Skeletal muscle tissue (tissue), 4 donors: ENCODE results near the gene SLC25A41. TPM values are rescaled to one million over a fixed set of nuclear protein-coding genes. Genes with fewer than 3 reads are reported as not detected.

Source experiments
- H3K27ac ChIP-seq: one replicate; pipeline ENCODE4 v1.7.0; 2013; ENCODE audit warnings: mild to moderate bottlenecking, low read depth, low read length, inconsistent platforms
- H3K27me3 ChIP-seq, 3 donors: one replicate each; pipeline ENCODE4 v1.7.0; 2013; ENCODE audit warnings: low read length in 3 of 3; ENCODE audit not compliant: control insufficient read depth in 3 of 3, insufficient read depth in 3 of 3
- H3K36me3 ChIP-seq, 3 donors: one replicate each; pipeline ENCODE4 v1.7.0; 2013; ENCODE audit warnings: low read length in 3 of 3; ENCODE audit not compliant: control insufficient read depth in 3 of 3, insufficient read depth in 3 of 3
- H3K4me1 ChIP-seq, 3 donors: one replicate each; pipeline ENCODE4 v1.7.0; 2013; ENCODE audit warnings: low read length in 3 of 3, mild to moderate bottlenecking in 3 of 3; ENCODE audit not compliant: control insufficient read depth in 3 of 3, insufficient read depth in 3 of 3
- H3K4me3 ChIP-seq, 3 donors: one replicate each; pipeline ENCODE4 v1.7.0; 2013; ENCODE audit warnings: low read length in 3 of 3
- H3K9ac ChIP-seq, 3 donors: one replicate each; pipeline ENCODE4 v1.7.0; 2013; ENCODE audit warnings: low read length in 3 of 3, mild to moderate bottlenecking in 3 of 3, moderate library complexity in 2 of 3, low read depth in 1 of 3
- H3K9me3 ChIP-seq, 3 donors: one replicate each; pipeline ENCODE4 v1.7.0; 2013; ENCODE audit warnings: low read length in 3 of 3; ENCODE audit not compliant: control insufficient read depth in 3 of 3
- total RNA-seq: library from RNA; depleted of rRNA; stranded (reverse); fragments of >200 nt; gene quantifications from one replicate; pipeline ENCODE4 v1.2.3, GENCODE V29; 2014
- donor health status: Osteomylitis.

The SLC25A41 gene
- total RNA-seq, 1 donor from 2014 or later: 0.52 TPM

DNA sequence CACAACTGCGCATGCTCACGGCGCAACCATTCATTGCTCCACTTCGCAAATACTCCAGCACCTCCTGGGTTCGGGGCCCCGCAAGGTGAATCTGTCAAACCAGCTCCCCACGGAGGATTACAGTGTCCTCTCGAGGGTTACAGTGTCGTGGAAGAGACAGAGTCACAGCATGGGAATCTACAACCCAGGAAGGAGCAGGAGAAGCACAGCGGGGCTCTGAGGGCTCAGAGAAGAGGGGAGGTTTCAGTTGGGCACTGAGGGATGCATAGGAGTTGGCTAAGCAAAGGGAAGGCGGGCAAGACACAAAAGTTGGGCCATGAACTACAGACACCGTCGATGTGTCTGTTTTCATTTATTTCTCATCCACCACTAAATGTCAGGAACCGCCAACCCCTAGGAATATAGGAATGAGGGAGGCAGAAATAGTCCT lies 39.6 kb downstream of the SLC25A41 start:
- peaks cover 7 to 10% (median 9%) of the 10 kb centered on the region in 3 donors for H3K36me3 ChIP-seq
- H3K4me1 ChIP-seq: peaks cover 14 to 15% (median 15%) of the 10 kb centered on the region in 3 donors
- H3K9ac ChIP-seq: peak overlapping the region; percentile 87 to 94 (median 88)
- peak overlapping the region; percentile 88 to 94 (median 93) for H3K4me3 ChIP-seq
- no peaks in the 10 kb centered on the region for H3K9me3 ChIP-seq
- no peaks in the 10 kb centered on the region for H3K27me3 ChIP-seq
- peak overlapping the region; percentile 91 for H3K27ac ChIP-seq

DNA sequence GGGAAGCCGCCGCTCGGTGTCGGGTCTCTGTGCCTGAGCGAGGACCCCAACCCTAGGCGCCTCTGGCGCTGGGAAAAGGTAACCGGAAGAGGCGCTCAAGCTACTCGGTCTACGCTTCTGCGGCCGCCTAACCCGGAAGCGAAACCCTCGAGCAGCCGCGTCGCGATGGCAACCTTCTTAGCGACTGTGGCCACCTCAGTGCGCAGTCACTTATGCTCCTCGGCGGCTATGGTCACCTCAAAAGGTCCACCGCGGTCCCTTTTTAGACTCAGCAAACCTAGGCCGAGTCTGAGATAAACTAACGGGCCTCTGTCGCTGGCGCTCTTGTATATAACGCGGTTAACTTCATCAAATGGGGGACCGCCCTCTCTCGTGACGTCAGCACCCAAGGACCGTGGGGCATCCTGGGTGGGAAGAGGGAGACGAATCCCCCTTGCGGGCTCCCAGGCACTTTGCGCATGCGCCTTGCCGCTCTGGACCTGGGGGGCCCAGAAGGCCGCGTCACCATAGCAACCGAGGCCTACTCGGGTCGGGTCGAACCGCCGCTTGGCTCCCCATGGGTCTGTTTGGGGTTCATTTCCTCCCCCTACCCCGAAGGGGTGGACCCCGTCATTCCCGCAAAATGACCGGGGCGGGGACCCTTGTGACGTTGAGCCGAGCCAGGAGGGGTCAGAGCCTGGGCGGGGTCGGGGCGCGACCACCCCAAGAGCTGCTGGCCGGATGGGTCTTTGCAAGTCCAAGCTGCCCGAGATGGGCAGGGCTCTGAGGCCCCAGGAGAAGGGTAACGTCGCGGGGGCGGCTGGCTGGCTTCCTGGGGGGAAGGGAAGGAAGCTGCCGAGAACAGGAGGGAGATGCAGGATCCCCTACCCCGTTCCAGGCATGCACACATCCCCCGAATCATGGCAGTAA lies 40.2 kb downstream of the SLC25A41 start, which contains the start of gene GTF2F1:
Gene GTF2F1 (minus strand): TSS at position 91 of the 909 bp plus-strand sequence. CDS start 169 bp downstream, outside the sequence.
- peaks cover 14 to 15% (median 15%) of the 10 kb centered on the region in 3 donors for H3K4me1 ChIP-seq
- peaks cover 11 to 16% (median 15%) of the 10 kb centered on the region in 3 donors for H3K36me3 ChIP-seq
- H3K4me3 ChIP-seq: peak within 1 kb of the TSS; percentile 88 to 94 (median 93)
- H3K27me3 ChIP-seq: no peaks in the 10 kb centered on the region
- H3K27ac ChIP-seq: peak within 1 kb of the TSS; percentile 91
- peak within 1 kb of the TSS; percentile 87 to 94 (median 88) for H3K9ac ChIP-seq
- no peaks in the 10 kb centered on the region for H3K9me3 ChIP-seq

DNA sequence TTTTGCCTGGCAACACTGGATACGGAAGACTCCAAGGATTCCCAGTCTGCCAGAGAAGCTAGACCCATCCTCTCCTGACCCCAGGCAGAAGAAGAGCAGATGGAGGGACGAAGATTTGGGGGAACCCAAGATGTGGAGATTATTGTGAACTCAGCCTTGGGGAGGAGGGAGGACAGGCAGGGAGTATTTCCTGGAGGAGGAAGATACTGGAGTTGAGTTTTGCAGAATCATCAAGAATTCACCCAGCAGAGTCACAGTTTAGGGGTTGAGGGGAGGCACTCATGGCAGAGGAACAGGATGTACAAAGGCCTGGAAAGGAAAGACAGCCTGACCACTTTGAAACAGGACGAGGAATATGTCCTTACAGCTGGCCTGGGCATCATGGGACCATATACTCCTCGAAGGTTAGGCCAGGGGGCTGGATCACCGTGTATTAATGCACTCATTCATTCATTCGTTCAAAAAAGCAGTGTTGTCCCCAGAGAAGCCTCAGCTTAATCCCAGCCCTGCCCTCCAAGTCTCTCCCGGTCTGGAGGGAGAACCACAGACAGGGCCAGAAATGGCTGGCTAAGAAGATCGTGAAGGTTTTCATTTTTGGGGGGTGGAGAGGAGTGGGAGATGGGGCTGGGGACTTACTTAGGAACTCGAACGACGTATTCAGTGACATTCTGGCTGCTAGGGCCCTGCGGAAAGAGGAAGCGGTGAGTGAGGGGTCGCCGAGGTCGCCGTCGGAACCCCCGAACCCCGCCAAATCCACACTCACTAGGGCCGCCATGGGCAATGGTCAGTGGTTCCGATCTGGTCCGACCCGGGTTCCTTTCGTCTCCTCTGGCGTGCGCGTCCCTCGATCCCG lies 41.1 kb downstream of the SLC25A41 start:
- no peaks in the 10 kb centered on the region for H3K27me3 ChIP-seq
- peaks cover 16 to 23% (median 23%) of the 10 kb centered on the region in 3 donors for H3K36me3 ChIP-seq
- peak overlapping the region; percentile 88 to 94 (median 93) for H3K4me3 ChIP-seq
- no peaks in the 10 kb centered on the region for H3K9me3 ChIP-seq
- peak overlapping the region; percentile 91 for H3K27ac ChIP-seq
- H3K4me1 ChIP-seq: peaks cover 14 to 15% (median 15%) of the 10 kb centered on the region in 3 donors
- H3K9ac ChIP-seq: peak overlapping the region; percentile 87 to 94 (median 88)

DNA sequence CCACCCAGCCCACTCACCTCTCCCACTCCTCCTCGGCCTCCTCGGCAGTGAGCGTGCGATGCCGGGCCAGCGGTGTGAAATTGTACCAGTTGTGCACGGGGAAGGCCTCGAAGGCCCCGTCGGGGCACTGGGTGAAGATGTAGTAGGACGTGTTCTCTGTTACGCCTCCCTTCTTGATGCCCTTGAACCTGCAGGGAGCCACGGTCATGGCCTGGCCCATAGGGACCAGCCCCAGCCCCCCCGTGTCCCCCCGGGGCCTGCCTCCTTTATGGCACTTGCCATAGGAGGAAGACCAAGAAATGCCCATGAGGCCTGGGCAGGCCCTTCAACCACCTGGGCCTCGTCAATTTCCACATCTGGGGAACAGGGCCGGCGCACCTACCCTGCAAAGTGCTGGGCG lies 46.2 kb downstream of the SLC25A41 start:
- no peaks in the 10 kb centered on the region for H3K9me3 ChIP-seq
- peaks cover 39 to 50% (median 42%) of the 10 kb centered on the region in 3 donors for H3K36me3 ChIP-seq
- H3K4me3 ChIP-seq: no peak overlapping the region
- H3K9ac ChIP-seq: no peak overlapping the region
- H3K4me1 ChIP-seq: peaks cover 4 to 6% (median 4%) of the 10 kb centered on the region in 3 donors
- no peak overlapping the region for H3K27ac ChIP-seq
- H3K27me3 ChIP-seq: no peaks in the 10 kb centered on the region

DNA sequence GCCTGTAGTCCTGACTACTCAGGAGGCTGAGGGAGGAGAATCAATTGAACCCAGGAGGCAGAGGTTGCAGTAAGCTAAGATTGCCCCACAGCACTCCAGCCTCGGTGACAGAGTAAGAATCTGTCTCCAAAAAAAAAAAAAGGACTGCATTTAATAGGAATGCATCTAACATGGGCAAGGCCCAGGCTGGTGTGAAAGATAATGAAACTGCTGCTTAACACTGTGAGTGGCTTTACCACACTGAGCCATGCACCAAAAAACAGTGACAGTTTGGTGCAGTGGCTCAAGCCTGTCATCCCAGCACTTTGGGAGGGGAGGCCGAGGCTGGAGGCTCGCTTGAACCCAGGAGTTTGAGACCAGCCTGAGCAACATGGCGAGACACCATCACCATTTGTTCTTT lies 49.2 kb downstream of the SLC25A41 start:
- Histone ChIP-seq H3K4me3 (no peak overlapping the region), H3K27ac (no peak overlapping the region), H3K9me3 (peaks cover 2 to 5% (median 3%) of the 10 kb centered on the region in 3 donors), H3K9ac (no peak overlapping the region), H3K36me3 (peaks cover 62 to 71% (median 63%) of the 10 kb centered on the region in 3 donors), H3K4me1 (no peaks in the 10 kb centered on the region), H3K27me3 (no peaks in the 10 kb centered on the region)

DNA sequence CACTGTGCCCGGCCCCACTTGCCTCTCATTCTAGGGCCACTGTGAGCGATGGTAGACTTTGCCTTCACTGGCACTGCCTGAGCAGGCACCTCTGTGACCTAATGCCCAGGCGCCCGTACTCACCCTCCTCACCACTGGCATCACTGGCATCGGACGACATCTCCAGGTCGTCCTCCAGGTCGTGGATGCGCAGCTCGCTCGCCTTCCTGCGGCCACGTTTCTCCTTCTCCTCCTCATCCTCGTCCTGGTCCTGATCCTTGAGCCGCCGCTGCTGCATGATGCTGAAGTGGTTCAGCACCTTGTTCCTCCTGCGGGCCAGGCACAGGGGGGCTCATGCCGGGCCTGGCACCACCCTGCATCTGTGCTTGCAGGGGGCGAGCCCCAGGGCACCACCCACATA lies 50.4 kb downstream of the SLC25A41 start:
- H3K4me1 ChIP-seq: peaks cover under 1 to 2% (median 2%) of the 10 kb centered on the region in 3 donors
- no peak overlapping the region for H3K4me3 ChIP-seq
- no peak overlapping the region for H3K27ac ChIP-seq
- peaks cover 2 to 5% (median 3%) of the 10 kb centered on the region in 3 donors for H3K9me3 ChIP-seq
- H3K36me3 ChIP-seq: peaks cover 53 to 59% (median 56%) of the 10 kb centered on the region in 3 donors
- no peak overlapping the region for H3K9ac ChIP-seq
- H3K27me3 ChIP-seq: no peaks in the 10 kb centered on the region

DNA sequence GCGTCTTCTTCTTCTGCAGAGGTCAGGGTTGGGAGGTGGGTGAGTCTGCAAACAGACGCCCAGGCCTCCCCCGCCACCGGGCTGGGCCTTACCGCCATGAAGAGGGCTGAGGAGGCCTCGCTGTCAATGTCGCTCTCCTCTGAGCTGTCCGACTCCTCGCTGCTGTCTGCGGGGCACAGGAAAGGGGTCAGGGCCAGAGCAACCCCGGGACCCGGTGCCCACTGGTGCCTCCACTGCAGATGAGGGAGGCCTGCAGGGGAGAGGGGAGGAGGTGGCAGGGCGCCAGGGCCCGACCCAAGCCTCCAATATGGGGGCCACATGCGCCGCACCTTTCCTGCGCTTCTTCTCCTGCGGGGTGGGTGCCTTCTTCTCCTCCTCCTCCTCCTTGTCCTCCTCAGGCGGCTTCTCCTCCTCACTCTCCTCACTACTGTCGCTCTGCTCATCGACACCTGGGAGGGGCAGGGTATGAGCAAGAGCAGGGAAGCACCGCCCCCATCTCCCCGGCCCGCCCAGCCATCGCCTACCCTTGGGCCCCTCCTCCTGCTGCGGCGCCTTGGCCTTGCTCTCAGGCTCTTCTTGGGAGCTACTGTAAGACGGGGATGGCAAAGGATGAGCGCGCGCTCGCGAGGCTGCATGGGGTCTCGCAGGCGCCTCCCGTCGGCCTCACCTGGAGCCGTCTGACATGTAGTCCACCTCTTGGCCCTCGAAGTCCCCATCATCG lies 52.4 kb downstream of the SLC25A41 start:
- peaks cover 10 to 15% (median 14%) of the 10 kb centered on the region in 3 donors for H3K4me1 ChIP-seq
- H3K36me3 ChIP-seq: peaks cover 40 to 44% (median 41%) of the 10 kb centered on the region in 3 donors
- no peaks in the 10 kb centered on the region for H3K27me3 ChIP-seq
- H3K9me3 ChIP-seq: peaks cover 2 to 5% (median 3%) of the 10 kb centered on the region in 3 donors
- no peak overlapping the region for H3K9ac ChIP-seq
- H3K27ac ChIP-seq: no peak overlapping the region
- H3K4me3 ChIP-seq: no peak overlapping the region

DNA sequence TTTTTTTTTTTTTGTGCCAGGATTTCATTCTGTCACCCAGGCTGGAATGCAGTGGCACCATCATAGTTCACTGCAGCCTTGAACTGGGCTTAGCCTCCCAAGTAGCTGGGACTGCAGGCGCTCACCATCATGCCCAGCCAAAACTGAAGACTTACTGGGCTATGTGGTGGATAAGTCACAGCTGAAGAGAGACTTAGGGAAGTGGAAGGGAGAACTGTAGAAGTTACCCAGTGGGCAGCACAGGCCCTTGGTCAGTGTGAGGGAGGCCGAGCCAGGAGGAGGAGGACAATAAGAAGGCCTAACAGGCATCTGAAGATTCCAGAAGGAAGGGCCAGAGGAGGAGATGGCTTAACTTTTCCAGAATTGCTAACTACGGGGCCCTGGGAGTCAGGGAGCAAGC lies 53.8 kb downstream of the SLC25A41 start:
- H3K27me3 ChIP-seq: no peaks in the 10 kb centered on the region
- H3K27ac ChIP-seq: no peak overlapping the region
- no peak overlapping the region for H3K4me3 ChIP-seq
- H3K36me3 ChIP-seq: peaks cover 38 to 43% (median 40%) of the 10 kb centered on the region in 3 donors
- no peak overlapping the region for H3K9ac ChIP-seq
- peaks cover 12 to 20% (median 16%) of the 10 kb centered on the region in 3 donors for H3K4me1 ChIP-seq
- H3K9me3 ChIP-seq: peaks cover 2 to 5% (median 3%) of the 10 kb centered on the region in 3 donors

DNA sequence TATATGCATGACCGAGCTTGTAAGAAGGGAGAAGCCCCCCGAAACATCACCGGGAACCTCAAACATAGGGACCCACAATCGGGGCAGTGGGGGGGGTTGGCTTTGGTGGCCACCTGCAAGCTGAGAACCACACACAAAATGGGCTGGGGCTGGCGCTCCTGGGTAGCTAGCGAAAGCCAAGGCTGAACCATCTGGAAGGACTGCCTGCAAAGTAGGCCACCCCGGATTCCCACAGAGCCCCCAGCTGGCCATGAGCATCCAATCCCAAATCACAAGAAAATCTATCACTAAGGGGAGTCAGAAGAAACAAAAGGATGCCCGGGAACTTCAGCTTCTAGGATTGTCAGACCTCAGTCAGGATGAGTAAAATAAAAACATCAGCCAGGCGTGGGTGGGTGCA lies 55.1 kb downstream of the SLC25A41 start:
- Histone ChIP-seq H3K27me3 (no peaks in the 10 kb centered on the region), H3K27ac (no peak overlapping the region), H3K9me3 (peaks cover 2 to 5% (median 3%) of the 10 kb centered on the region in 3 donors), H3K9ac (no peak overlapping the region), H3K36me3 (peaks cover 35 to 46% (median 36%) of the 10 kb centered on the region in 3 donors), H3K4me1 (peaks cover 20 to 26% (median 24%) of the 10 kb centered on the region in 3 donors), H3K4me3 (no peak overlapping the region)
